GM13977 (cell line): Measurements from ENCODE around the gene IL34.

Experiments
- DNase-seq: peaks from one replicate; pipeline ENCODE4 v3.0.0; 2012; ENCODE audit warnings: low spot score
- CTCF ChIP-seq: IDR thresholded peaks from 2 replicates; pipeline ENCODE4 v1.5.1; 2012; ENCODE audit warnings: mild to moderate bottlenecking, control low read depth; ENCODE audit not compliant: insufficient read depth; ENCODE audit errors: extremely low read depth, missing control alignments
- in situ Hi-C: fragments of 300-500 bp; cut with MboI; formaldehyde crosslinking; loops from one replicate; pipeline ENCODE4 v1.12.0; 2022; ENCODE audit warnings: low sequenced_read_pairs, low pct_unique_long_range_greater_than_20kb, mixed read lengths, inconsistent platforms; ENCODE audit not compliant: unreplicated experiment

Gene IL34

GRCh38 chr16:70682239-70683145 is 36.1 kb downstream of the IL34 start:
- in situ Hi-C loops: loop anchor here (10.0 kb wide), 1 partner anchor 82 kb away; no protein-coding TSS in a partner anchor
- no peak for DNase-seq
- TF ChIP-seq CTCF: no peak

GRCh38 chr16:70683146-70683944 is 37.0 kb downstream of the IL34 start:
- no peak for TF ChIP-seq CTCF
- in situ Hi-C loops: loop anchor here (10.0 kb wide), 1 partner anchor 81 kb away; no protein-coding TSS in a partner anchor
- DNase-seq: no peak

- no peak for DNase-seq
- in situ Hi-C loops: loop anchor here (10.0 kb wide), 1 partner anchor 80 kb away; no protein-coding TSS in a partner anchor
- no peak for TF ChIP-seq CTCF
Measured at GRCh38 chr16:70684146-70685060, 38.0 kb downstream of the IL34 start.

- in situ Hi-C loops: loop anchor here (10.0 kb wide), 1 partner anchor 80 kb away; no protein-coding TSS in a partner anchor
- DNase-seq: peak; percentile 74
- TF ChIP-seq CTCF: no peak
Measured at GRCh38 chr16:70685061-70685937, 38.9 kb downstream of the IL34 start.

- peak; percentile 72 for DNase-seq
- in situ Hi-C loops: loop anchor here (10.0 kb wide), 1 partner anchor 79 kb away; no protein-coding TSS in a partner anchor
- TF ChIP-seq CTCF: no peak
Measured at GRCh38 chr16:70685938-70686375, 39.6 kb downstream of the IL34 start, which contains the start of gene MTSS2. Gene MTSS2 (minus strand): TSS chr16:70686053. CDS start chr16:70685791, 262 bp downstream.
